ENCODE results near the gene LIPC. TPM values are rescaled to one million over a fixed set of nuclear protein-coding genes. Genes with fewer than 3 reads are reported as not detected.

Gene LIPC
- total RNA-seq, 1 experiment from 2014 or later, result 1.1 TPM

DNA sequence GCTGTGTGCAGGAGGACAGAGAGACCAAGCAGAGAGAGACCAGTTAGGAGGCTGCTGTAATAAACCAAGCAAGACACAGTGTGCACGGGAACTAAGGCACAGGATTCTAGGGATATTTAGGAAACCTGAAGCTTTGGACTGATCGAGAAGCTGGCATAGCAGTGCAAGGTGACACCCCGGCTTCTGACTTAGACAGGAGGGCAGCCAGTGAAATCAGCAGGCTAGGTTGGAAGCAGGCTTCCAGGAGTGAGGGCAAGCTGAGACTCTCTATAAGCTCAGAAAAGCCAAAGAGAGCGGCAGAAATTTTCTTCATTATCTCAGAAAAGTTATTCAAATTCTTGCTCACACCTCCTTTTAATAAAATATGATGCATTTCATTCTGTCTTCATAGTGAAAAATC, 104.6 kb downstream of the LIPC start:
- H3K27me3 ChIP-seq (replicated peaks), result no peaks in the 10 kb centered on the region
- no peaks in the 10 kb centered on the region for H3K36me3 ChIP-seq
- no peak overlapping the region for H3K4me3 ChIP-seq
- H3K9me3 ChIP-seq (replicated peaks), result no peaks in the 10 kb centered on the region
- H3K27ac ChIP-seq, result no peak overlapping the region
- no peak for DNase-seq (ENCODE audit: low read depth in 1 of 2, low spot score in 2 of 2)
- peaks cover 17% of the 10 kb centered on the region for H3K4me1 ChIP-seq (replicated peaks)

DNA sequence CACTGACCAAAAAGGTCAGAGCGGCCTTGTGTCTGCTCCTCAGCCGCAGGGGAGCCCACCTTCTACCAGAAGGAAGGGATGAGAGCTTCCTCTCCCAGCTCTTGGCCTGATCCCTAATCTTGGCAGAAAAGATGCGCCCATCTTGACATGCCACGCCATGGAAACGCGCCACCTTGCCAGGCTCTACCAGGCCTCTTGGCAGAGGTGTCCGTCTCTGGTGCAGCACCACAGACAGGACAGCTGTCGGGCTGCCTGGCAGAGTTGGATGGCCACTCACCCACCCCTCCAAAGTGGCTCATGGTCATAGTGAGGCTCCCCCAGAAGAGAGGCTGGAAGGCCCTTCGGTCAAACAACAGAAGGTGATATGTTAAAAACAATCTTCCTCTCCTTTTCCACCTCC, 105.2 kb downstream of the LIPC start:
- Histone ChIP-seq H3K4me1 (replicated peaks) (peaks cover 17% of the 10 kb centered on the region), H3K4me3 (no peak overlapping the region), H3K27me3 (replicated peaks) (no peaks in the 10 kb centered on the region), H3K27ac (no peak overlapping the region), H3K36me3 (no peaks in the 10 kb centered on the region), H3K9me3 (replicated peaks) (no peaks in the 10 kb centered on the region)
- DNase-seq (ENCODE audit: low read depth in 1 of 2, low spot score in 2 of 2), result no peak

DNA sequence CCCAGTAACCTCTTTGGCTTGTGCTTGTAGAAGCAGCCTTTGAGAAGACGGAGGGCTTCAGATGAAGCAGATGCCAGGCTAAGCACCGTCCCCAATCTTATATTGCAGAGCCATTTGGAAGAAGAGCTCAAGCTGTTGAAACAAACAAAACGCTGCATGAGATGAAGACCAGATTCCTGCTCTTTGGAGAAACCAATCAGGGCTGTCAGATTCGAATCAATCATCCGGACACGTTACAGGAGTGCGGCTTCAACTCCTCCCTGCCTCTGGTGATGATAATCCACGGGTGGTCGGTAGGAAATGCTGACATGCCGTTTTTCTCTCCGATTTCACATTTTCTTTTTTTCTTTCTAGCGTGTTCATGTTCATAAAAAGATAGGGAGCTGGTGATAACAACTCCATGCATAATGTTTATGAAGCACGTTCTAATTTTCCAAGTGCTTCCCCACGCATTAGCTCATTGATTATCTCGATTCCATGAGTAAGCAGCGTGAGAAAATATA, 106.5 kb downstream of the LIPC start:
- no peaks in the 10 kb centered on the region for H3K36me3 ChIP-seq
- H3K4me1 ChIP-seq (replicated peaks), result peaks cover 17% of the 10 kb centered on the region
- no peak for DNase-seq (ENCODE audit: low read depth in 1 of 2, low spot score in 2 of 2)
- H3K27ac ChIP-seq, result no peak overlapping the region
- no peaks in the 10 kb centered on the region for H3K9me3 ChIP-seq (replicated peaks)
- H3K4me3 ChIP-seq, result no peak overlapping the region
- no peaks in the 10 kb centered on the region for H3K27me3 ChIP-seq (replicated peaks)

DNA sequence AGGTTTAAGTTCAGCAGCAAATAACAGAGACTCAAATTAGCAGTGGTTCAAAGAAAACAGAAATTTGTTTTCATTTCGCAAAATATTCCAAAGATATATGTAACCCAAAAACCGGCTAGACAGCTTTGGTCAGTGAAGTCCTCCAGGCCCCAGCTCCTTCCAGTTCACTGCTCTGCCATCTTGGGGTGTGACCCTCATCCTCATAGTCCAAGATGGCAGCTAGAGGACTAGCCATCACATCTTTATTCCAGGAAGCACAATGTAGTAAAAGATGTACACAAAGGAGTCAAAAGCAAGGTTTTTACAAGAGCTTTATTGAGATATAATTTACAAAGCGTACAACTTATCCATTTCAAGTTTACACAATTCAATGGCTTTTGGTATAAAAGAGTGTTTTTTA, 107.1 kb downstream of the LIPC start:
- no peak overlapping the region for H3K27ac ChIP-seq
- H3K4me1 ChIP-seq (replicated peaks), result peaks cover 16% of the 10 kb centered on the region
- no peak overlapping the region for H3K4me3 ChIP-seq
- DNase-seq (ENCODE audit: low read depth in 1 of 2, low spot score in 2 of 2), result no peak
- H3K9me3 ChIP-seq (replicated peaks), result no peaks in the 10 kb centered on the region
- no peaks in the 10 kb centered on the region for H3K36me3 ChIP-seq
- H3K27me3 ChIP-seq (replicated peaks), result no peaks in the 10 kb centered on the region

DNA sequence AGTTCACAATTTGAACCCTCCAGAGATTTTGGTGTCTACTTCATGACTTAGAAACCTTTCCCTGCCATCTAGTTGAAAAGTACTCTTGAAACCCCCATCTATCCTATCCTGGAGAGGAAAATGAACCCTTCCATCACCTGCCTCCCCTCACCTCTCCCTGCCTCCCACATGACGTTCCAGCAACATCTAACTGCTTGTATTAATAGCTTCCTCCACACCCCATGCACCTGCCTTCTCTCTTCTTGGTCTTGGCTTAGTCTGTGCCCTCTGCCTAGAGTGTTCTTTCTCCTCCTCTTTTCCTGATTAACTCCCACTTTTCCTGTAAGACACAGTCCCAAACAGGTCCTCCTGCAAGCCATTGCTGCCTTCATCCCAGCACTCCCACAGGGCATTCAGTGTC, 107.8 kb downstream of the LIPC start:
- no peak for DNase-seq (ENCODE audit: low read depth in 1 of 2, low spot score in 2 of 2)

DNA sequence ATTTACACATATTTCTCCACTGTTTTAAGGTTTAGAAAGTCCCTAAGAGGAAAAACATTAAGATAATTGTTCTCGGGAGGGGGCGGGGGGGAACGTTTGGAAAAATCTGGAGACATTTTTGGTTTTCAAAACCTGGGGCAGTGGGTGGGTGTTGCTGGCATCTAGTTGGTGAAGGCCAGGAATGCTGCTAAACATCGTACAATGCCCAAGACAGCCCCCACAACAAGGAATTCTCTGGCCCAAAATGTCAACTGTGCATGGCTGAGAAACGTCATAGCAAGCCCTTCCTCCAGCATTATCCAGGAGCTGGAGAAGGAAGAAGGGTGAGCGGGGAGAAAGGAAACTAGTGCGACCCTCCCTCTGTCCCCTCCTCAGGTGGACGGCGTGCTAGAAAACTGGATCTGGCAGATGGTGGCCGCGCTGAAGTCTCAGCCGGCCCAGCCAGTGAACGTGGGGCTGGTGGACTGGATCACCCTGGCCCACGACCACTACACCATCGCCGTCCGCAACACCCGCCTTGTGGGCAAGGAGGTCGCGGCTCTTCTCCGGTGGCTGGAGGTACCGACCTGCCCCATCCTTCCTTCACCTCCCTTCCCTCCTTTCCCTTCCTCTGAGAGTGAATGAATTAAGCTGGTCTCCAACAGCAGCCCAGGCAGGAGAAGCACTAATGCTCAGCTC, 109.8 kb downstream of the LIPC start:
- H3K9me3 ChIP-seq (replicated peaks), result no peaks in the 10 kb centered on the region
- H3K27ac ChIP-seq, result no peak overlapping the region
- DNase-seq (ENCODE audit: low read depth in 1 of 2, low spot score in 2 of 2), result no peak
- no peaks in the 10 kb centered on the region for H3K27me3 ChIP-seq (replicated peaks)
- H3K4me3 ChIP-seq, result no peak overlapping the region
- peaks cover 12% of the 10 kb centered on the region for H3K4me1 ChIP-seq (replicated peaks)
- H3K36me3 ChIP-seq, result no peaks in the 10 kb centered on the region

More for the DNA sequence above, 107.8 kb downstream of the LIPC start:
- Histone ChIP-seq H3K27ac (no peak overlapping the region), H3K4me1 (replicated peaks) (peaks cover 9% of the 10 kb centered on the region), H3K36me3 (no peaks in the 10 kb centered on the region), H3K4me3 (no peak overlapping the region), H3K9me3 (replicated peaks) (no peaks in the 10 kb centered on the region), H3K27me3 (replicated peaks) (no peaks in the 10 kb centered on the region)

DNA sequence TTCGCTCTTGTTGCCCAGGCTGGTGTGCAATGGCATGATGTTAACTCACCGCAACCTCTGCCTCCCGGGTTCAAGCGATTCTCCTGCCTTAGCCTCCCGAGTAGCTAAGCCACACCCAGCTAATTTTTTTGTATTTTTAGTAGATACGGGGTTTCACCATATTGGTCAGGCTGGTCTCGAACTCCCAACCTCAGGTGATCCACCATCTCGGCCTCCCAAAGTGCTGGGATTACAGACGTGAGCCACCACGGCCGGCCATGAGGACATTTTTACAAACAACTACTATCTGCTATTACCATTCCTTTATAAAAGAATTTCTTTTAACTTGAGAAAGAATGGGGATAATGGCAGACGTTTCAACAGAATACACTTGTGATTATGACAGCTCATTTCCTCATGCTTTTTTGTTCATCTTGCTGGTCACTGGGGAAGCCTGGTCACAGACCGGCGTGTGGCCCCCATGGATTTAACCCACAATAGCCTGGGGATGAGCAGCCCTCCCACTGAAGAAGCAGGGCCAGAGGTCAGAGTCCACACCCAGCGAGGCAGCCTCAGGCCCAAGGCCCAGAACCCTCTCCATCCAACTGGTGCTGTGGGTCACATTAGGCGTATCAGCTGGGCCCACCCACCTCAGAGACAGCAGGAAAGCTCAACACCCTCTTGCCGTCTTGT, 112.0 kb downstream of the LIPC start:
- H3K27ac ChIP-seq, result no peak overlapping the region
- no peaks in the 10 kb centered on the region for H3K27me3 ChIP-seq (replicated peaks)
- H3K36me3 ChIP-seq, result no peaks in the 10 kb centered on the region
- no peaks in the 10 kb centered on the region for H3K9me3 ChIP-seq (replicated peaks)
- H3K4me3 ChIP-seq, result no peak overlapping the region
- H3K4me1 ChIP-seq (replicated peaks), result peaks cover 31% of the 10 kb centered on the region
- no peak for DNase-seq (ENCODE audit: low read depth in 1 of 2, low spot score in 2 of 2)

DNA sequence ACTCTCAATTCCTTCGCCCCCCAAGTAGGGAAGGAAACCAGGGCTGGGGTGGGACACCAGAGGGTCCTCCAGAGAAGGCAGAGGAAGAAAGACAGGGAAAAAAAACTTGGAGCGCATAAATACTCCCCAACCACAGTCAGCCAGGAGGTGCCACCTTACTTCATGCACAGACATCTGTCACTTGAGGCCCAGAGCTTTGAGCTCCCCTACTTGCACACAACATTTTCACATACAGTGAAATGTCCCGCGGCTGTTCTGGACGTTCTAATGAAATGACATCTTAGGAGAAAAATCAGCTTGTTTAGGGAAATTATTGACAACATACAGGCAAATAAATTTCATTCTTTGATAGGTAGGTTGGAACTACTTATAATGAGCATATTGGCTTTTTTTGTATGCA, 113.0 kb downstream of the LIPC start:
- Histone ChIP-seq H3K27me3 (replicated peaks) (no peaks in the 10 kb centered on the region), H3K4me1 (replicated peaks) (peaks cover 37% of the 10 kb centered on the region), H3K27ac (no peak overlapping the region)

DNA sequence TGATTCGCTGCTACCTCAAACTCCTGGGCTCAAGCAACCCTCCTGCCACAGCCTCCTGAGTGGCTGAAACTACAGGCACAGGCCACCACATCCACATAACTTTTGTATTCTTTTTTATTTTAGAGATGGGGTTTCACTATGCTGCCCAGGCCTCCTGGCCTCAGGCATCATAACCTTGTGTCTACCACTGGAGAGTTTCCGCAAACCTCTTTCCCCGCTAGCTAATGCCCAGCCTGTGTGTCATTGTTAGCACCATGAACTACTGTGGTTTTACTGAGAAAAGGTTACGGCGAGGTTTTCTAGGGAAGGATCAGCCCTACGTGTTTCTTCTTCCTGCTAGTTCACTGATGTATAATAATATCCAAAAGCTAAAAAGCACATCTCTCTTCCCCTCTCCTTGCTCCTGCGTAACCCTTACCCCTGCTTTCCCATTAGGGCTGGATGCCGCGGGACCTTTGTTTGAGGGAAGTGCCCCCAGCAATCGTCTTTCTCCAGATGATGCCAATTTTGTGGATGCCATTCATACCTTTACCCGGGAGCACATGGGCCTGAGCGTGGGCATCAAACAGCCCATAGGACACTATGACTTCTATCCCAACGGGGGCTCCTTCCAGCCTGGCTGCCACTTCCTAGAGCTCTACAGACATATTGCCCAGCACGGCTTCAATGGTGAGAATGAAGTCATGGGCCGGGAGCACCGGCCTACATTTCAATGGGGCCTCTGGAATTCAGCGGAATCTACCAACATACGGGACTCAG, 113.7 kb downstream of the LIPC start:
- no peak for DNase-seq (ENCODE audit: low read depth in 1 of 2, low spot score in 2 of 2)
- Histone ChIP-seq H3K27ac (0 out of 2 replicates have a peak overlapping the region, but pooled peaks have one; percentile 57), H3K9me3 (replicated peaks) (no peaks in the 10 kb centered on the region)

More for the DNA sequence above, 113.0 kb downstream of the LIPC start:
- H3K36me3 ChIP-seq, result no peaks in the 10 kb centered on the region
- H3K9me3 ChIP-seq (replicated peaks), result no peaks in the 10 kb centered on the region
- no peak for DNase-seq (ENCODE audit: low read depth in 1 of 2, low spot score in 2 of 2)
- H3K4me3 ChIP-seq, result no peak overlapping the region

DNA sequence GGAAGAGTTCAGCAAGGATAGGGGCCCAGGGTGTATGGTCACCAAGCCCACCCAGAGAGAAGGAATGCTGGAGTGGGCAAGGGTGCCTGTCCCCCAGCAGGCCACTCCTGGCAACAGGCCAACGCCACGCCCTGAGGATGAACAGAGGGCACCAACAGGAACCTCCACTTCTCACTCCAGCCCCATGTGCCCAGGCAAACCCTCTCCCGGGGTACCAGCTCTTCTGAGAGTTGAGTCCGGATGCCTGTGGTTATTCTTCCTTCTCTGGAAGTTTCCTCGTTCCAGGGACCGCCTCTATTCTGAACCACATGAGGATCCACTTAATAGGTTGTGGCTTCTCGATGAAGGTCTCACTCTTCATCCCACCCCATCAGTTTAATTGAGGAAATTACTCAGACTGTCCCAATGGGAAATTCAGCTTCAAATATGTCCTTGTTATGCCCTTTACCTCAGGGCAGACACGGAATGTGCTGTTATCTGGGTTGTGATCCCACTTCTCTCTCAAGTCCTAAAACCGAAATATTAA, 114.3 kb downstream of the LIPC start:
- no peak overlapping the region for H3K4me3 ChIP-seq
- peaks cover 41% of the 10 kb centered on the region for H3K4me1 ChIP-seq (replicated peaks)
- no peaks in the 10 kb centered on the region for H3K27me3 ChIP-seq (replicated peaks)
- no peak for DNase-seq (ENCODE audit: low read depth in 1 of 2, low spot score in 2 of 2)
- no peaks in the 10 kb centered on the region for H3K9me3 ChIP-seq (replicated peaks)
- H3K27ac ChIP-seq, result peak overlapping the region; percentile 57; the same call in 1 of the 2 replicates
- no peaks in the 10 kb centered on the region for H3K36me3 ChIP-seq

More for the DNA sequence above, 113.7 kb downstream of the LIPC start:
- Histone ChIP-seq H3K4me3 (no peak overlapping the region), H3K27me3 (replicated peaks) (no peaks in the 10 kb centered on the region), H3K36me3 (no peaks in the 10 kb centered on the region), H3K4me1 (replicated peaks) (peaks cover 37% of the 10 kb centered on the region)

DNA sequence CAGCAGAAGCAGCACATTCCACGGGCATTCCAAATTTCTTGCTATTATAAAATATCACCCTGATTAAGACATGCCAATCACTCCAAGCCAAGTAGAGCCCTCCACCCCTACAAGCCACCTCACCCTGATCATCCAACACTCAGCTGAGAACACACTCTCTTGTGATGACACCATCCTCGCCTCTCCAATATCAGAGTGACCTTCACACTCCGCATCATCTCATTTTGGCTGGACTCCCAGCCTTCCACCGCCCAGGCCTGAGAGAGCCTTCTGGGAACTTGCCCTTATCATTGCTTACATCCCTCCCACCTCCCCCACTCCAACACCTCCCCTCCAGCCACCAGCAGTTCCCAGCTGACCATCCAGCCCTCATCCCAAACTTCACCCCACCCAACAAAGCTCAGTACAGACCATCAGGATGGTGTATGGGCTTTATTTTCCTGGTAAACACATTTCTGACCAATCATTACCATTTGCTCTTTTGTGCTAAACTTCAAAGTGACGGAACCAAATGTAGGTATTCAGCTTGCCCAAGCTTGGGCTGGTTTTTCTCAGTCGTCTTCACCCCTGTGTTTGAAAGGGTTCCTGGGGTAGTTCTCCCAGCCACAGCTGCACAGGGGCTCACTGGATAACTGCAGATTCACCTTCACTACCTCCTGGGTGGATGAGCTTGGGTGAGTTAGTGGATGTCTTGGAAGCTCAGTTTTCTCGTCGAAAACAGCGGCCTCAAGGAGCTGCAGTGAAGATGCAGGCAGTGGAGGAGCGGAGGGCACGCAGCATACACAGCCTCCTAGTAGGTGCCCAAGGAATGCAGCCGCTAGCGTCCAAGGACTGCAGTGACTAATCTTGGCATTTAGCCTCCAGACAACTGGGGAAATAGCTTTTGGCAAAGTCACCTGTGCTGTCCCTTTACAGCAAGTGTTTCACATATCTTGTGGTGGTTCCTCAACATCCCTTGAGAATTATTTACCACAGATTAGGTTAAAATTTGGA, 115.1 kb downstream of the LIPC start:
- peak; percentile 80 to 92 for DNase-seq (ENCODE audit: low read depth in 1 of 2, low spot score in 2 of 2)
- Histone ChIP-seq H3K9me3 (replicated peaks) (no peaks in the 10 kb centered on the region), H3K4me3 (no peak overlapping the region), H3K36me3 (no peaks in the 10 kb centered on the region), H3K4me1 (replicated peaks) (peaks cover 46% of the 10 kb centered on the region), H3K27me3 (replicated peaks) (no peaks in the 10 kb centered on the region), H3K27ac (peak overlapping the region; percentile 57)

DNA sequence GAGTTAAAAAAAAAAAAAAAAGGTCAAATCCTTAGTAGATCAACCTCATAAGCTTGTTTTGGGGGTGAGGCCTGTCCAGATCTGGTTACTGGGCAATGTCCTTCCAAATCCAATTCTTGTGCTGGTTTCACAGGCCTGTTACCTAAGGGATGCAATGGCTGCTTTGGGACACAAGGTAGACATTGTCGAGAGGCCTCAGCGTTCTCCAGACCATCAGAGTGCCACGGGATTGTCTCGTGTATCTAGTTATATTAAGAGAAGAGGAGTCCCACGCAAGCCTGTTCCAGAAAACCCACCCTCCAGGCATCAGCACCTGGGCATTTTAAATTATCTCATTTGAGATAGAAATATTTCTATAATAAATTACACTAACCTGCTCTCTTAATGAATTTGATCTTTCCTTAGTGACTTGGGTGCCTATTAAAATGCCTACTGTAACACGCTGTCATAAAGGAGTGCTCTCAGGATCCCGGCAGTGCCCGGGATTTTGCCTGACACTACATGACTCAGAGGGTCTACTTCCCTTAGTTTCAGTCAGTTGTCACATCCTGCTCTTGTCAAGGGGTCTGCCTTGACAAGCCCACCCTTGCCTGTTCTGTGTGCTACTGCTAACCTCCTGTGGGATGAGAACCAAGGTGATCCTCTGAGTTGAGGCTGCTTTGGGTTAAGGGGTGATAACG, 116.0 kb downstream of the LIPC start:
- H3K4me1 ChIP-seq (replicated peaks), result peaks cover 55% of the 10 kb centered on the region

More for the DNA sequence above, 116.0 kb downstream of the LIPC start:
- H3K36me3 ChIP-seq, result no peaks in the 10 kb centered on the region
- no peaks in the 10 kb centered on the region for H3K9me3 ChIP-seq (replicated peaks)
- no peak for DNase-seq (ENCODE audit: low read depth in 1 of 2, low spot score in 2 of 2)
- no peaks in the 10 kb centered on the region for H3K27me3 ChIP-seq (replicated peaks)
- peak overlapping the region; percentile 38 for H3K27ac ChIP-seq
- no peak overlapping the region for H3K4me3 ChIP-seq

Measured in SJSA1 (cell line).